GM12878 (cell line): Measurements from ENCODE around the gene CD2BP2.

Source experiments
- POLR2A ChIP-seq: IDR thresholded peaks from 2 replicates; pipeline ENCODE4 v1.6.1; 2011; ENCODE audit warnings: low read depth, mild to moderate bottlenecking, low read length
- TF ChIP-seq, protein P1 (sequence below), 3 experiments: IDR thresholded peaks in 2 of 3; conservative IDR thresholded peaks in 1 of 3; 2 replicates each; pipeline ENCODE4 v1.5.1; 2011; ENCODE audit warnings: low read depth in 3 of 3, low read length in 3 of 3, mild to moderate bottlenecking in 3 of 3, control low read depth in 2 of 3, moderate library complexity in 2 of 3, inconsistent platforms in 1 of 3, mixed read lengths in 1 of 3; ENCODE audit not compliant: control insufficient read depth in 2 of 3, insufficient read depth in 1 of 3; ENCODE audit errors: extremely low read depth in 1 of 3

DNA sequence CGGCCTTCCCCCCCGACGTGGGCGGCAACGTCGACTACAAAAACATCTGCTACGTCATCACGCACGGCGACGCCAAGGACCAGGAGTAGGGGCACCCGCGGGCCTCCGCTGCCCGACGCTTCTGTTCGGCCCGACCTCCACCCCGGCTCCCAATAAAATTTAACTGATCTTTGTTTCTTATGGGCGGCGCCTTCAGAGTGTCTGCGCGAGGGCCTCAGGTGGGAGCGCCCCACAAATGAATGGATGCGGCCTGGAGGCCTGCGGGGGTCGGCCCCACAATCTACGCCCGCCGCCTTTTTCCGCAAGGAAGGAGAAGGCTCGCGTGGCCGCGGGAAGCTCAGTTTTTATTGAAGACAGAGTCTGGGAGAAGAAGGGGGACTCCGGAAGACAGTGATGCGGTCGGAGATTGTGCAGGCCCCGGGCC is 22.7 kb upstream of the CD2BP2 start:
- TF ChIP-seq POLR2A: peak; percentile 52
- TF ChIP-seq, protein P1, sequence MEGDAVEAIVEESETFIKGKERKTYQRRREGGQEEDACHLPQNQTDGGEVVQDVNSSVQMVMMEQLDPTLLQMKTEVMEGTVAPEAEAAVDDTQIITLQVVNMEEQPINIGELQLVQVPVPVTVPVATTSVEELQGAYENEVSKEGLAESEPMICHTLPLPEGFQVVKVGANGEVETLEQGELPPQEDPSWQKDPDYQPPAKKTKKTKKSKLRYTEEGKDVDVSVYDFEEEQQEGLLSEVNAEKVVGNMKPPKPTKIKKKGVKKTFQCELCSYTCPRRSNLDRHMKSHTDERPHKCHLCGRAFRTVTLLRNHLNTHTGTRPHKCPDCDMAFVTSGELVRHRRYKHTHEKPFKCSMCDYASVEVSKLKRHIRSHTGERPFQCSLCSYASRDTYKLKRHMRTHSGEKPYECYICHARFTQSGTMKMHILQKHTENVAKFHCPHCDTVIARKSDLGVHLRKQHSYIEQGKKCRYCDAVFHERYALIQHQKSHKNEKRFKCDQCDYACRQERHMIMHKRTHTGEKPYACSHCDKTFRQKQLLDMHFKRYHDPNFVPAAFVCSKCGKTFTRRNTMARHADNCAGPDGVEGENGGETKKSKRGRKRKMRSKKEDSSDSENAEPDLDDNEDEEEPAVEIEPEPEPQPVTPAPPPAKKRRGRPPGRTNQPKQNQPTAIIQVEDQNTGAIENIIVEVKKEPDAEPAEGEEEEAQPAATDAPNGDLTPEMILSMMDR (IDR thresholded peaks at IDR 0.05 in 2 of 3, conservative IDR thresholded peaks at IDR 0.05 in 1 of 3; ENCODE audit: control insufficient read depth in 2 of 3, extremely low read depth in 1 of 3, insufficient read depth in 1 of 3, low read depth in 3 of 3, low read length in 3 of 3): no peak
